ENCODE data around the gene EIF5. TPM values are rescaled to one million over a fixed set of nuclear protein-coding genes. Genes with fewer than 3 reads are reported as not detected.

Gene EIF5
- total RNA-seq, 2 experiments from 2014 or later = 237 to 292 TPM

DNA sequence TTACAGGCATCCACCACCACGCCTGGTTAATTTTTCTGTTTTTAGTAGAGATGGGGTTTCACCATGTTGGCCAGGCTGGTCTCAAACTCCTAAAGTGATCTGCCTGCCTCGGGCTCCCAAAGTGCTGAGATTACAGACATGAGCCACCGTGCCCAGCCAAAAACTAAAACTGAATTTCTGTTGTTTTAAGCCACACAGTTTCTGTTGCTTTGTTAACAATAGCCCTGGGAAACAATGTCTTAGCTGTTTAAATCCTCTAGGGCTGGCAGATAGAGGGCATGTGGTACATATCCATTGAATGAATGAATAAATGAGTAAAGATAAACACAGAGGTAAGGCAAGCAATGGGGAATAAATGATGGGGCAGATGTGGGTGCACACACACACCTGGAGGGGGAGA, 8.0 kb upstream of the EIF5 start:
- POLR2A ChIA-PET = interaction anchor here (0.9 kb wide), 1 partner anchor 26 kb away, joined by 3 read pairs; no protein-coding TSS in a partner anchor
- no peak overlapping the region for H3K27ac ChIP-seq (ENCODE audit: low read depth, low read length, poor library complexity, severe bottlenecking)
- no peak overlapping the region for H3K4me2 ChIP-seq (ENCODE audit: low read length)
- no peaks in the 10 kb centered on the region for H3K79me2 ChIP-seq (ENCODE audit: insufficient read depth, low read depth, low read length)
- no peak overlapping the region for H3K4me3 ChIP-seq (ENCODE audit: low read depth, low read length, poor library complexity, severe bottlenecking)
- intact Hi-C loops (cut with micrococcal nuclease; ENCODE audit: unreplicated experiment) = no loop called here
- H4K20me1 ChIP-seq (ENCODE audit: insufficient read depth, low read length) = no peaks in the 10 kb centered on the region
- H3K36me3 ChIP-seq (ENCODE audit: insufficient read depth, low read length) = no peaks in the 10 kb centered on the region
- DNase-seq (ENCODE audit: low spot score) = no peak
- no TSS peak for BruUV-seq (replicated peaks)
- no peaks in the 10 kb centered on the region for H3K9me2 ChIP-seq (ENCODE audit: insufficient read depth, low read length)
- H2AFZ ChIP-seq (ENCODE audit: low read length) = no peak overlapping the region
- no peak for TF ChIP-seq EZH2phosphoT487 (IDR thresholded peaks at IDR 0.05; ENCODE audit: borderline replicate concordance, low read depth, low read length)
- TF ChIP-seq, protein P1, sequence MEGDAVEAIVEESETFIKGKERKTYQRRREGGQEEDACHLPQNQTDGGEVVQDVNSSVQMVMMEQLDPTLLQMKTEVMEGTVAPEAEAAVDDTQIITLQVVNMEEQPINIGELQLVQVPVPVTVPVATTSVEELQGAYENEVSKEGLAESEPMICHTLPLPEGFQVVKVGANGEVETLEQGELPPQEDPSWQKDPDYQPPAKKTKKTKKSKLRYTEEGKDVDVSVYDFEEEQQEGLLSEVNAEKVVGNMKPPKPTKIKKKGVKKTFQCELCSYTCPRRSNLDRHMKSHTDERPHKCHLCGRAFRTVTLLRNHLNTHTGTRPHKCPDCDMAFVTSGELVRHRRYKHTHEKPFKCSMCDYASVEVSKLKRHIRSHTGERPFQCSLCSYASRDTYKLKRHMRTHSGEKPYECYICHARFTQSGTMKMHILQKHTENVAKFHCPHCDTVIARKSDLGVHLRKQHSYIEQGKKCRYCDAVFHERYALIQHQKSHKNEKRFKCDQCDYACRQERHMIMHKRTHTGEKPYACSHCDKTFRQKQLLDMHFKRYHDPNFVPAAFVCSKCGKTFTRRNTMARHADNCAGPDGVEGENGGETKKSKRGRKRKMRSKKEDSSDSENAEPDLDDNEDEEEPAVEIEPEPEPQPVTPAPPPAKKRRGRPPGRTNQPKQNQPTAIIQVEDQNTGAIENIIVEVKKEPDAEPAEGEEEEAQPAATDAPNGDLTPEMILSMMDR (conservative IDR thresholded peaks at IDR 0.05; ENCODE audit: low read length) = no peak
- CTCF ChIA-PET (ENCODE audit: unreplicated experiment) = no interaction called here
- peaks cover 15% of the 10 kb centered on the region for H3K4me1 ChIP-seq (ENCODE audit: insufficient read depth, low read length, poor library complexity, severe bottlenecking)
- no peaks in the 10 kb centered on the region for H3K9me3 ChIP-seq (ENCODE audit: low read length)

DNA sequence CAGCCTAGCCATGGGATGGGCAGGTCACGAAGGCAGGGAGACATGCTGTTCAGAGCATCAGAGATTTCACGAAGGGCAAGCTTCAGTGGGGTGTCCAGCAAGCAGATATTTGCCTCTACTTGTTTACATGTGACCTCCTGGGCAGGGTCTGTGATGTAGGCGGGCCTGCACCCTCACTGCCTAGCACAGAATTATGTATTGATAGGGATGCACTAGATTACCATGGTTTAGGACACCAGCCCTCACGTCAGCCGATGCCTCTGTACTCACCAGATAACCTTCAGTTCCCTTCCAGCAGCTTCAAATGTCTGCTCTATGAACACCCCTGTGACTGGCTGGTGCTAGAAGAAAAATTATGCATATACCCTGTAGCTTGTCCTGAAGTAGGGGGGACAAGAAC, 5.1 kb upstream of the EIF5 start:
- Histone ChIP-seq H3K4me1 (ENCODE audit: insufficient read depth, low read length, poor library complexity, severe bottlenecking) (peaks cover 35% of the 10 kb centered on the region), H3K79me2 (ENCODE audit: insufficient read depth, low read depth, low read length) (peaks cover 8% of the 10 kb centered on the region; the same call in 1 of the 2 replicates), H3K27ac (ENCODE audit: low read depth, low read length, poor library complexity, severe bottlenecking) (no peak overlapping the region), H3K9me3 (ENCODE audit: low read length) (no peaks in the 10 kb centered on the region), H3K4me3 (ENCODE audit: low read depth, low read length, poor library complexity, severe bottlenecking) (no peak overlapping the region), H3K9me2 (ENCODE audit: insufficient read depth, low read length) (no peaks in the 10 kb centered on the region), H2AFZ (ENCODE audit: low read length) (no peak overlapping the region), H3K4me2 (ENCODE audit: low read length) (no peak overlapping the region), H4K20me1 (ENCODE audit: insufficient read depth, low read length) (no peaks in the 10 kb centered on the region), H3K36me3 (ENCODE audit: insufficient read depth, low read length) (no peaks in the 10 kb centered on the region)
- ChIA-PET POLR2A (interaction anchor here (0.6 kb wide), 1 partner anchor 544 kb away, joined by 4 read pairs; no protein-coding TSS in a partner anchor), CTCF (ENCODE audit: unreplicated experiment) (interaction anchor here (0.5 to 0.6 kb wide), 2 partner anchors 30 to 213 kb away, joined by 3 read pairs; no protein-coding TSS in a partner anchor)
- DNase-seq (ENCODE audit: low spot score) = no peak
- intact Hi-C loops (cut with micrococcal nuclease; ENCODE audit: unreplicated experiment) = no loop called here
- TF ChIP-seq, protein P1 (conservative IDR thresholded peaks at IDR 0.05; ENCODE audit: low read length) = no peak
- TF ChIP-seq EZH2phosphoT487 (IDR thresholded peaks at IDR 0.05; ENCODE audit: borderline replicate concordance, low read depth, low read length) = no peak
- no TSS peak for BruUV-seq (replicated peaks)

Data from OCI-LY7 (cell line).